CD4-positive, alpha-beta T cell treated with Interleukin-1 beta for 1 hour (primary cell): ENCODE results near the gene IL21.
A peak's percentile ranks its signal among the peaks of the same experiment; 100 is the strongest.
"Not testable (repeated sequence)": the region's sequence is repeated elsewhere in the genome, so short reads cannot be mapped to it uniquely, and the experiment has no call there.

Experiments
- DNase-seq, 2 donors: peaks; one replicate each; pipeline ENCODE4 v3.0.0-alpha.2; 2020 to 2022

Gene IL21

DNA sequence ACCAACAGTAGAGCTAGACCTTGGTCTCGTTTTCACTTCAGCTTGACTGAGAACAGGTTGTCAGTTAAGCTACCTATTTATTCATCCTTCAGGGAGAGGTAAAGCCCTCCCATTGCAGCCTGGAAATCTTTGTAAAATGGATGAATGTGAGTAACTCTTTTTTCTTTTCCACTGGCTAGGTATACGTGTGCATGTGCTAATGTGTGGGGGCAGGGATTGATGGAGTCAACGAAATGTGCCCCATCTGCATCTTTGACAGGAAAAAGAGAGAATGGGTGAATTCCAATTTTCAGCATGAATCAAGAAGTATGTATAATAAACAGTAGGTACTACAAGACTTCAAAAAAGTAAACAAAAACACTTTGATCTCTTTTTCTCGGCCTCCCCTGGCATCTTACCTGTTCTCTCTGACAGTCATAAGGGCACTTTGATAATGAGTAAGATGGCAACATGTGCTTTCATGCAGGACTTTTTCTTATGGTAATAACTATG, at the start of gene IL21:
Gene IL21, minus strand, starts transcription at position 51 of the 492 bp plus-strand sequence. CDS start 55 bp downstream, outside the sequence.
- no peak for DNase-seq

- DNase-seq: no peak
Observed at GRCh38 chr4:122669911-122670738, 49.3 kb upstream of the IL21 start.

DNA sequence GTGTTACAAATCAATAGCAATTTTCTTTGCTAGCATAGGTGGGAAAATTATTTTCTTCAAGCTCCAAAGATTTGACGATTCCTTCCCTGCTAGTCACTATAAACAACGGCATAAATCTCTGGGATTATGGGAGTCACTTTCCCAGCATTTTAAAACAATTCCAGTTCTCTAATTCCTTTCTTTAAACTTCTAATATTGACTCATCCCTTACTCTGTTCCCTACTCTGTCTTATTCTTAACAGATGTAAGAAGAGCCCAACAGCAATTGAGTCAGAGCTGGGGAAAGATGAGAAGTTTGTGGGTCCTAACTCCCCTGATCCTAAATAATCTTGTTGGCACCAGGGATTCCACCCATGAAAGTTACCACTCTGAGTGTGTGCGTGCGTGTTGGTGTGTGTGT, 47.4 kb upstream of the IL21 start:
- no peak for DNase-seq

- DNase-seq: no peak
Observed at GRCh38 chr4:122666527-122667245, 45.8 kb upstream of the IL21 start.

DNA sequence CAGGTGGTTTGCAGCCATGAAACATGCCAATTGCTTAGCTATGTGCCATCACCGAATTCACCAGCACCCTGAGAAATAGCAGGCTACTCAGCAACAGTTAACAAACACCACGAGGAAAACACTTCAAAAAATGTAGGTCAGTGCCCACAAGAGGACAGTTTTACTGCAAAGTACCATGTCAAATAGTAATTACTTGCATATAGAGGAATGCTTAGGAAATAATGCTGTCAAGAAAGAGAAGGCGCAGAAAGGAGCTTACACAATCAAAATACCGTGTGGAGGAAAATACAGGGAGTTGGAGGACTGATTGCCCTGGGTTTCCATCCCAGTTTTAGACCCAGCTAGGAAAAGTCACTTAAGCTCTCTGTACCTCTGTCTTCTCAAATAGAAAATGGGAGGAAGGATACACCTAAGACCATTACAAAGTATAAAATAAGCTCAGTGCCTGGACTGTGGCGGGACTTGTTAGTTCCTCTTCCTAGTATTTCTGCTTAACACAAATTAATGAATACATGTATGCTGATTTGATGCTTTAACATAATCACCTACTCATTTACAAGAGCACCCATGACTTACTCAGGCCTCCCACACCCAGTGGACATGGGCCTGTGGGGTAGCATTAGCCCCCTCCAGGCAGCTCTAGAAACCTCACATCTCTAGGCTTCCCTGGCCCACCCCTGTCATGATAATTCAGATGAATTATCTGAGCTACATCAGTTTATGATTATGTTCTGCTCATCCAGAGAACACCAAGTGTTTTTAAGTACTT, 44.5 kb upstream of the IL21 start:
- no peak for DNase-seq

DNA sequence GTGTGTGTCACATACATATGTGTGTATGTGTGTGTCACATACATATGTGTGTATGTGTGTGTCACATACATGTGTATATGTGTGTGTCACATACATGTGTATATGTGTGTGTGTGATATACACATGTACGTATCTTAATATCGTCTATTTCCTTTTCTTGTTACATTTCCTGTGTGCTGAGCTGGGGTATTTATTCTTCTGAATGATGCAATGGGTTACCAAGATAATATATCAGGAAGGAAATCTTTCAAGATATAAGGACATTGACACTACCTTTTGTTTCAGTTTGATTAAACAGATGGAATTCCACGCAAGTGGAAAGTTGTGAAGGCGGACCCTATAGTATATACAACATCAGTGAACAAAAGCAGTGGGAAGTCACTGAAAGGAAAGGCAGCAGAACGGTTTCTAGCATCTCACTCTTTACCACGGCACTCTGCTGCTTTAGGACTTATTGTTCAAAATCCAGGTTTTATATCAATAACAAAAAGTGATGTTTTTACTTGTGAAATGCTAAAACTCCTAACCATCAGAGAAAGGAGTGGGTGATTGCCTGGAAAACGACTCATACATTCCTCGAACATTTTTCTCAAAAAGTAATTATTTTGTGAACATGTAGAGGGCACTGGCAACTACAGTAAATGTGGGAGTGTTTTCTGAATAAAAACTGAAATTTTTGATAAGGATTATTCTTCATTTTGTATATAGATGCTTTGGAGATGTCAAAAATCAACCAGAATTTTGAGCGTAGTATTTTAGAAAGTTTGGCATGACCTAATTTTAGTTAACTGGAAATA, 43.1 kb upstream of the IL21 start:
- DNase-seq: no peak

DNA sequence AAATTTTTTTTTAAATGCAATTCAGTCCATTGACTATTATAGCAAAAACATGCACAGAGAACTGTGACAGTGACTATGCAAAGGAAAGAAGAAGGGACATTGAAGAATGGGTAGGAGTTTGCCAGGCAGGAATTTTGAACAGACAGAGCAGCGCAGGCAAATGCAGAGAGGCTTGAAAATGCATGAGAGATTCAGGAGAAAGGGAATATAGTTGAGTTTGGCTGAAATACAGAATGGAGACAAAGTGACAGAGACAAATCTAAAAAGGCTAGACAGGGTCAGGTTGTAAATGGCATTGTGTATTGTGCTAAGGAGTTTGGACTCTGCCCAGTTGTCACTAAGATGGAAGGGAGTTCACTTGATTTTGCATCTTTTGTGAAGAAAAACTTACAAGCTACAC, 42.4 kb upstream of the IL21 start:
- DNase-seq: no peak

GRCh38 chr4:122662701-122663100, 41.8 kb upstream of the IL21 start:
- DNase-seq: no peak

GRCh38 chr4:122661176-122662160, 40.6 kb upstream of the IL21 start:
- no peak for DNase-seq

GRCh38 chr4:122658818-122659295, 38.0 kb upstream of the IL21 start:
- DNase-seq: no peak

DNA sequence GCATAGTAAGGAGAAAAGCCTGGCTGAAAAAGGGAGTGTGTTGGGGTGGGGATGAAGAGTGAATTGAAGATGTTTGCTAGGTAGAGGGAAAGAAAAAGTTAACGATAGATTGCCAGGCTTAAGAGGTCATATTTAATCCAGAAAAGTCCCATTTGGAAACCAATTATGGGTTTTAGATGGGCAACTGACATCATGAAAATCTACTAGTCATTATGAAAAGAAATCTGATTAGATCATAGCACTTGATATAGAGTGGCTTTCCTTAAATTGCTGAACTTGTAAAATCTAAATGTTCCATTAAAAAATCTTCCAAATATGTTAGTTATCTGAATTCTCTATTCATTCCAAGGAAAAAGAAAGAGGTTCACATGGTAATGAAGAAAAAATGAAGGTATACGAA, 37.5 kb upstream of the IL21 start:
- DNase-seq: no peak

- no peak for DNase-seq
Observed at GRCh38 chr4:122657553-122657952, 36.7 kb upstream of the IL21 start.

- DNase-seq: not testable (repeated sequence)
Observed at GRCh38 chr4:122656583-122656982, 35.7 kb upstream of the IL21 start.

DNA sequence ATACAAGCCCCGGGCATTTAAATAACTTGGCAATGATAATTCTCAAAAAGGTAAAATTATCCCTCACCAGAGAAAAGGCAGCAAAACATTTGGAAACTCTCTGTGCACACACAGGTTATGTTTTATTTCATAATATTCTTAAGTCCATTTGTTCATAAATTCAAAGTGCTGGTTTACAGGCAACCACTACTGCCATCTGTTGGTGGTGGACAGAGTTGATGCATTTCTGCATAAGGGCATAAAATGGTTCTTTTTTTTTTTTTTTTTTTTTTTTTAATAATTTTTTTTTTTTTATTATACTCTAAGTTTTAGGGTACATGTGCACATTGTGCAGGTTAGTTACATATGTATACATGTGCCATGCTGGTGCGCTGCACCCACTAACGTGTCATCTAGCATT, 31.5 kb upstream of the IL21 start:
- DNase-seq: peak; percentile 27 to 54

- no peak for DNase-seq
Observed at GRCh38 chr4:122650148-122650547, 29.3 kb upstream of the IL21 start.

- DNase-seq: no peak
Observed at GRCh38 chr4:122647656-122648055, 26.8 kb upstream of the IL21 start.

DNA sequence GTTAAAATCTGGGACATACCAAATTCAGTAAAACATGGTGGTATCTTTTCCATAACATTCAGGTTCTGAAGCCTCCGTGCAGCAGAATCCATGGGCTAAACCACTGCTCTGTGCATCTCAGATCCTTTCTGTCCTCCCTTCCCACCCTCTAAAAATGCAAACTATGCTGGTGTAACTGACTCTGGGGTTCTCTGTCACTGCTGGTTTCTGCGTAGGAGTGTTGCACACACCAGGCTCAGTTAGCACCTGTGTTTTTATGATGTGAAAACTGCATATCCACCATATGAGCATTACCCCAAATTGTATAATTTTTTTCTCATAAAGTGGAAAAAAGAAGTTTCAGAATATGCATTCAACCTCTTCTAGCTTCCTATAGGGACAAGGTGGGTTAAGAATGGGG, 22.4 kb upstream of the IL21 start:
- DNase-seq: no peak

GRCh38 chr4:122639181-122639580, 18.3 kb upstream of the IL21 start:
- no peak for DNase-seq

DNA sequence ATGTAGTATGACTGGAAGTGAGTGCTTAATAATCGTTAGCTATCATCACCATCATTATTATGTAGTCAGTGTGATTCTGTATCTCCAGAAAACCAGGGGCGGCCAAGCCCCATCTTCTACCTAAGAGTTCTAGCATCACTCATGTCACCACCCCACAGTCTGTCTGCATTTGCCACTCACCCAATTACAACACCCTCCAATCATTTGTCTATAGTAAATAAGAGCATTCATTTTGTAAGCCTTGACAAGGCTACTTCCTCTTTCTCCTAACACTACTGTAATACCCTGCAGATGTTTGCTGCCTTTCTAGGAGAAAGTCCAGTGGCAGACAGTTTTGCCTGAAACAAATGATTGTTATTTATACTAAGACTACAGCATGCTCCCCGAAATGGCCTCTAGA, 15.8 kb upstream of the IL21 start:
- no peak for DNase-seq

DNA sequence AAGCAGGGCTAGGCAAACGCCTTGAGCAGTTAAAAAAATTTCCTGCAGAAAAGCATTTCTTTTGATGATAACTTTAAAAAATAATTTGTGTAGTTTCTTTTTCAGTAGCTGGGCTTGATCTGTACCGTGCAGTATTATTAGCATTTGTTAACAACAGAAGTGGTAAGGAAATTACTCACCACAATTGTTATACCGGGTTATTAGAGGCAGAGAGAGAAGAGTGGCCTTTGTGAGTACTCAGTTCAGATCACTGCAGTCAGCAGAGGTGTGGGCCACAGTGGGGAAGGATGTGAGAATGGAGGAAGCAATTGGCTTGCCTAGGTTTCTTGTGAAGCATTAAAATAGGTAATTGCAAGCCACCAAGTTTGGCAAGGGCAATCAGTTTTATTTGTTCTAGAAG, 14.3 kb upstream of the IL21 start:
- DNase-seq: peak in 1 of 2 donors; percentile 11

GRCh38 chr4:122633211-122633610, 12.3 kb upstream of the IL21 start:
- no peak for DNase-seq
